HUES64 (cell line): ENCODE measurements around the gene NUCB1.

Source experiments
- H3K27ac ChIP-seq: 2 replicates; pipeline ENCODE4 v1.7.0; 2013; ENCODE audit warnings: low read depth, low read length, inconsistent platforms
- H3K27me3 ChIP-seq: 2 replicates; pipeline ENCODE4 v1.6.1; 2013; ENCODE audit warnings: mild to moderate bottlenecking, low read length; ENCODE audit not compliant: insufficient read depth
- H3K36me3 ChIP-seq: 2 replicates; pipeline ENCODE4 v1.6.1; 2013; ENCODE audit warnings: mild to moderate bottlenecking, low read length; ENCODE audit not compliant: insufficient read depth
- H3K4me1 ChIP-seq: 2 replicates; pipeline ENCODE4 v1.6.1; 2013; ENCODE audit warnings: mild to moderate bottlenecking, low read length, moderate library complexity; ENCODE audit not compliant: insufficient read depth
- H3K4me3 ChIP-seq: 2 replicates; pipeline ENCODE4 v1.5.1; 2013; ENCODE audit warnings: mild to moderate bottlenecking, low read length, moderate library complexity
- H3K9ac ChIP-seq: 2 replicates; pipeline ENCODE4 v1.6.1; 2013; ENCODE audit warnings: mild to moderate bottlenecking, low read depth, low read length
- H3K9me3 ChIP-seq: 2 replicates; pipeline ENCODE4 v1.6.1; 2013; ENCODE audit warnings: low read depth, low read length; ENCODE audit not compliant: insufficient read depth
- WGBS: fragments of 150-250, 120-280 bp; methylation state at CpG from one replicate; pipeline ENCODE4 v1.1.7; 2013; ENCODE audit warnings: missing lambda C conversion rate; 5-methylcytosine and 5-hydroxymethylcytosine counted together

NUCB1 gene

DNA sequence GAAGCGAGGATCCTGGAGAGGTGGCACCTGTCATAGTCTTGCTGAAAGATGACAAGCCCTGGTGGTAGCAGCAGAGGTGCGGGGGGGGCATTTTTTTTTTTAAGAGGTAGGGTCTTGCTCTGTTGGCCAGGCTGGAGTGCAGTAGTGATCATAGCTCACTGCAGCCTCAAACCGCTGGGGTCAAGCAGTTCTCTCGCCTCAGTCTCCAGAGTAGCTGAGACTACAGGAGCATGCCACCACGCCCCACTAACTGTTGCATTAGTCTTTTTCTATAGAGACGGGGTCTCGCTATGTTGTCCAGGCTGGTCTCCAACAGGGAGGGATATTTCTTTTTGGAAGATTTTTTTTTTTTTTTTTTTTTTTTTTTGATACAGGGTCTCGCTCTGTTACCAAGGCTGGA is 57.9 kb downstream of the NUCB1 start:
- 96% methylated on average over 8 of the region's 8 CpGs for WGBS
- Histone ChIP-seq H3K4me1 (no peaks in the 10 kb centered on the region; the same call in none of the 2 replicates), H3K4me3 (no peak overlapping the region), H3K9ac (no peak overlapping the region), H3K36me3 (peaks cover 43% of the 10 kb centered on the region), H3K27me3 (no peaks in the 10 kb centered on the region), H3K9me3 (no peaks in the 10 kb centered on the region), H3K27ac (no peak overlapping the region)

DNA sequence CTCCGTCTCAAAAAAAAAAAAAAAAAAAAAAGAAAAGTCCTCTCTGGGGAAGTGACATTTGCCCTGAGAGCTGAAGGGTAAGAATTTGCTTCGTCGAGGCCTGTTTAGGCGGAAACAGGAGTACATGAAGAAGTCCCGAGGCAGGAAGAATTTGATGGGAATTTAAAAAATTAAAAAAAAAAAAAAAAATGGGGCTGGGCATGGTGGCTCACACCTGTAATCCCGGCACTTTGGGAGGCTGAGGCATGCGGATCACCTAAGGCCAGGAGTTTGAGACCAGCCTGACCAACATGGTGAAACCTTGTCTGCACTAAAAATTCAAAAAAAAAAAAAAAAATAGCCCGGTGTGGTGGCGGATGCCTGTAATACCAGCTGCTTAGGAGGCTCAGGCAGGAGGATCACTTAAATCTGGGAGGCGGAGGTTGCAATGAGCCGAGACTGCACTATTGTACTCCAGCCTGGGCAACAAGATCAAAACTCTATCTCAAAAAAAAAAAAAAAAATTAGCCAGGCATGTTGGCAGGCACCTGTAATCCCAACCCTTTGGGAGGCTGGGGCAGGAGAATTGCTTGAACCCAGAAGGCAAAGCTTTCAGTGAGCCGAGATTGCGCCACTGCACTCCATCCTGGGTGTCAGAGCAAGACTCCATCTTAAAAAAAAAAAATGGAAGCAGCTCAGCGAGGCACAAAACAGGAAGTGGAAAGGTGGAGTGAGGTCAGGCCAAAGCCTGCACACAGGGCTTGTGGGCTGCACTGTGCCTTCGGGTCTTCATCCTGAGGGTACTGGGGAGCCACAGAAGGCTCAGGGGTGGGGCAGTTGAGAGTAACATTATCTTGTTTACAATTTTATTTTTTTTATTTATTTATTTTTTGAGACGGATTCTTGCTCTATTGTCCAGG is 59.5 kb downstream of the NUCB1 start:
- Histone ChIP-seq H3K27ac (no peak overlapping the region), H3K27me3 (no peaks in the 10 kb centered on the region), H3K9me3 (no peaks in the 10 kb centered on the region), H3K36me3 (peaks cover 43% of the 10 kb centered on the region), H3K4me1 (peaks cover 15% of the 10 kb centered on the region), H3K4me3 (no peak overlapping the region), H3K9ac (no peak overlapping the region)
- WGBS = 89% methylated on average over 16 of the region's 16 CpGs

DNA sequence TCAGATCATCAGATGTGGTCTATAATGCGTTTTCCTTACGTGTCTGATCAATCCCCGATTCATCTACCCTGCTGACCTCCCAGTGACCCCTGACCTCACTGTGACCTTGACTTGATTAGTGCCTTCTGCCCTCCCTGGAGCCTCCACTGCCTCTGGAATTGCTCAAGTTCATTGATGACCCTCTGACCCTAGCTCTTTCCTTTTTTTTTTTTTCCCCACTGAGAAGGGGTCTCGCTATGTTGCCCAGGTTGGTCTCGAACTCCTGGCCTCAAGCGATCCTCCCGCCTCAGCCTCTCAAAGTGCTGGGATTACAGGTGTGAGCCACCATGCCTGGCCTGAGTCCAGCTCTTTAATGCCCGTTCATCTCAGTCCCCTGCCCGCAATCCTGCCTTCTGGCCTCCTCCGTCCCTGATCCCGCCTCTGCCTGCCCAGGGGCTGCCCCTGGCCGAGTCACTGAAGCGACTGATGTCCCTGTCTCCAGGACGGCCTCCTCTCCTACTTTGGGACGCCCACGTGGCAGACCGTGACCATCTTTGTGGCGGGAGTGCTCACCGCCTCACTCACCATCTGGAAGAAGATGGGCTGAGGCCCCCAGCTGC is 61.0 kb downstream of the NUCB1 start:
- Histone ChIP-seq H3K27me3 (no peaks in the 10 kb centered on the region), H3K4me1 (peaks cover 16% of the 10 kb centered on the region), H3K27ac (no peak overlapping the region), H3K9ac (no peak overlapping the region), H3K9me3 (no peaks in the 10 kb centered on the region), H3K4me3 (no peak overlapping the region), H3K36me3 (peaks cover 41% of the 10 kb centered on the region)
- WGBS = 93% methylated on average over 19 of the region's 19 CpGs

DNA sequence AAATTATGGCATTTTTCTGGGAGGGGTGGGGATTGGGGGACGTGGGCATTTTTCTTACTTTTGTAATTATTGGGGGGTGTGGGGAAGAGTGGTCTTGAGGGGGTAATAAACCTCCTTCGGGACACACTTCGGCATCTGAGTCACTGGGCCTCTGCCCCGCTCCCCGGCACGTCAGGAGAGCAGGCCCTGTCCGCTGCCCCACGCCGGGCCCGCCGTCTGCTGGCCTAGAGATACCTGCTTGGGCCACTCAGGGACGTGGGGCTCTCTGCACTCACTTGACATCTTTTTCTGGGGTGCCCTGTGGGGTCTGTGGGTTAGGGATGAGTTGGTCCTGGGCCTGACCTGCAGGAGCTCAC is 61.5 kb downstream of the NUCB1 start:
- no peak overlapping the region for H3K9ac ChIP-seq
- peaks cover 42% of the 10 kb centered on the region for H3K36me3 ChIP-seq
- H3K4me3 ChIP-seq = no peak overlapping the region
- H3K9me3 ChIP-seq = no peaks in the 10 kb centered on the region
- peaks cover 16% of the 10 kb centered on the region for H3K4me1 ChIP-seq
- no peaks in the 10 kb centered on the region for H3K27me3 ChIP-seq
- H3K27ac ChIP-seq = 0 out of 2 replicates have a peak overlapping the region, but pooled peaks have one; percentile 5
- 78% methylated on average over 12 of the region's 12 CpGs for WGBS

DNA sequence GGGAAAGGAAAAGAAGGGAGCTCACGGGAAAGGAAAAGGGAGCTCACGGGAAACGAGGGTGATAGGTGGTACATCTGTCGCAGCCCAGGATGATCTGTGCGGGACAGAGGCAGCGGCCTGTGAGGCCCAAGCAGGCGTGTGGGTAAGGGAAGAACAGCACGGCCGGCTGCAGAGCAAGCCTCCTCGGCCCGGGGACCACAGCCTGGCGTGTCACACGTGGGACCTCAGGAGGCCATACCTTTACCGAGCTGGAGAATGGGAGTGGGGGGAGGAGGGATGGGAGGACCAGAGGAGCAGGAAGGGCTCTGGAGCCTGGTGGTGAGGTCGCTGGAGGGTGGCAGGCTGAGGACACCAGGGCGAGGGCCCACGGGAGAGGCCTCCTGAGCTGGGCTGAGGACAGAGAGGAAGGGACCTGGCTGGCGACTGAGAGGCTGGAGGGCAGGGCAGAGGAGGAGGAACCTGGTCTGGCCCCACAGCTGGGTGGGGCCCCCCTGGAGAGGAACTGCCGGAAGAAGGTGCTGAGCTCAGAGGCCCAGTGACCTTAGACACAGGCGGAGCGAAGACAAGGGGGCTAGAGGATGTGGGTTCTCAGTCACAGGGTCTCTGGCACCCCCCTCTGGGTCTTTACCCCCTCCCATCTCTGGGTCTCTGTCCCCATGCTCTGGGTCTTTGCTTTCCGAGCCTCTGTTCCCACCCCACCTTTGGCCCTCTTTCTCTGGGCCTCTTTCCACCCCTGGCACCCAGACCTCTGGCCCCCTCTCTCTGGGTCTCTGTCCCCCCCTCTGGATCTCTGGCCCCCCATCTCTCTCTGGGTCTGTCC is 62.1 kb downstream of the NUCB1 start:
- Histone ChIP-seq H3K36me3 (peaks cover 41% of the 10 kb centered on the region), H3K27me3 (no peaks in the 10 kb centered on the region), H3K27ac (peak overlapping the region; percentile 61), H3K4me3 (no peak overlapping the region), H3K9me3 (no peaks in the 10 kb centered on the region), H3K4me1 (peaks cover 19% of the 10 kb centered on the region), H3K9ac (0 out of 2 replicates have a peak overlapping the region, but pooled peaks have one; percentile 25)
- 61% methylated on average over 20 of the region's 22 CpGs for WGBS

DNA sequence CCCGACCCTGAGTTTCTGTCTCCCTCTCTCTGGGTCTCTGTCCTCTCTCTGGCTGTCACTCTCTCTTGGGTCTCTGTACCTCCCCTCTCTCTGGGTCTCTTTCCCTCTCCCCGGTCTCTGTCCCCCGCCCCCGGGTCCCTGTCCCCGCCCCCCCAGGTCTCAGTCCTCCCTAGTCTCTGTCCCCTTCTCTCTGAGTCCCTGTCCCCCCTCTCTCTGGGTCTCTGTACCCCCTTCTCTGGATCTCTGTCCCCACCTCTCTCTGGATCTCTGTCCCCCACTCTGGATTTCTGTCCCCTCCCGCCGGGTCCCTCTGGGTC is 62.7 kb downstream of the NUCB1 start:
- peak overlapping the region; percentile 61; the same call in 1 of the 2 replicates for H3K27ac ChIP-seq
- H3K9me3 ChIP-seq = no peaks in the 10 kb centered on the region
- H3K4me3 ChIP-seq = no peak overlapping the region
- WGBS = 54% methylated on average over 5 of the region's 7 CpGs
- H3K4me1 ChIP-seq = peaks cover 19% of the 10 kb centered on the region
- H3K9ac ChIP-seq = no peak overlapping the region
- no peaks in the 10 kb centered on the region for H3K27me3 ChIP-seq
- peaks cover 36% of the 10 kb centered on the region for H3K36me3 ChIP-seq

DNA sequence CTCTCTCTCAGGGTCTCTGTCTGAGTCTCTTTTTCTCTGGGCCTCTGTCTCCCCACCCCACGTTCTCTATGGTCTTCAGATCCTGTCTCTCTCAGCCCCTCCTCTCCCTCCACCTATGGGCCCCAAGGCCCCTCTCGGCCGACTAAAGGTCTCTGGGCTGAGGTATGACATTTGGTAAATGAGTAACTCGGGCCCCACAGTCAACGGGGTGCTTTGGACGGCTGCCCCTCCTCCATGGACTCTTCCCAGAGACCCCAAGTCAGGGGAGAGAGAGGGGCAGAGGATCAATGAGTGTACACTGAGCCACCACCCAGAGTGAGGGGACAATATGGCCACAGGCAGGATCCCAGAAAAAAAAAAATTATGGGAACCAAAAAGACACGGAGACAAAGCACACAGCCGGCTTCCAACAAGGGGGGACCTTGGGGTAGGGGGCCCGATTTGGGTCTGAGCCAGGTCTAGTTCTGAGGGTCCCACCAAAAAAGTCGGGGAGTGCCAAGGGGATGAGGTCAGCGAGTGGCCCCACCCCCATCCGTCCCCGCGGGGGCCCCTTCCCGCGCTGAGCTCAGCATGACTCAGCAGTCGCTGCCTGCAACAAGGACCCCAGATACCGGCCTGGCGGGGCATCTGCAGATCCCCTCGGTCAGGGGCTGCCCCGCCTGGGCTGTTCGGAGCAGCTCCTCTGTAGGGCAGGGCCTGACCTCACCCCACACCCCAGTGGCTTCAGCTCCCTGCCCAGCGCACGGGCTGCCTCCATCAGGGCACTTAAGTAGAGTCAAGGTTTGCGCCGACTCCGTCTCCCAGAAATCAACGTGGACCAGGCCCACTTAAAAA is 63.5 kb downstream of the NUCB1 start:
- H3K9me3 ChIP-seq = no peaks in the 10 kb centered on the region
- H3K4me1 ChIP-seq = peaks cover 19% of the 10 kb centered on the region
- WGBS = 8% methylated on average over 28 of the region's 28 CpGs
- peak overlapping the region; percentile 61 for H3K4me3 ChIP-seq
- H3K9ac ChIP-seq = peak overlapping the region; percentile 92
- H3K27ac ChIP-seq = peak overlapping the region; percentile 91
- H3K36me3 ChIP-seq = peaks cover 36% of the 10 kb centered on the region
- H3K27me3 ChIP-seq = no peaks in the 10 kb centered on the region

DNA sequence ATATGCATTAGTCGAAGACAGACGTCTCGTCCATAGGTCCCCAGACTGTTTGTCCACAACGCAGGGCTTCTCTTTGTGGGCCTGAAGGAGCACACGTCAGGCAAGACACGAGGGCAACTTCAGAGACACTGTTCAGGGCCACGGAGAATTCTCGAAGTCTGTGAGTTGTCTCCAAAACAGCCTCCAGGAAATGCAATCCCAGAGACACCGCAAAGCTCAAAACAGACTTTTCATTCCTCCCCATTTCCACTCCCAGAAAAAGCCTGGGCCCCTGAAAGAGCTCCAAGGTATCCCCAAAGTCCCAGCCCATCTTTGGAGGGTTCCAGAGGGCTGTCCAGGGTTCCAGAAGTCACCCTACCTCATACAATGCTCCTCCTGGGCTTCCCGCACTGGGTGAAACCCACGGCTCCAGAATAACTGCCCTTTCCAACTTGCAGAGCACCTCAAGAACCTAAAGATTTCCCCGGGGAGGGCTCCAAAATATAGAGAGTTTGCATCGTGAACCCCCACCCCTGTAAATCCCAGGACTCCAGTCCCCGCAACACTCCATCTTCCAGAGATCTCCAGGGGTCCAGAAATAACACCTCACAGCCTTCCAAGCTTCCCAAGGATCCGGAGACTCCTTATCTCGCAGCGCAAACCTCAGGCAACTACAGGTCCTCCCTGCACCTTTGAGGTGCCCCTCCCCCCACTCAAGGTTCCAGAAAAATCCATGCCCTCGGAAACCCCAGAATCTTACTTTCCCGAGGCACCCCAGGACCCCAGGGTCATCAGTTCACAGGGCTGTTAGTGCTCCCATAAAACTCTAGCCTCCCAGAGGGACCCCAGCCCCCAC is 64.3 kb downstream of the NUCB1 start:
- H3K27ac ChIP-seq = peak overlapping the region; percentile 91
- WGBS = 23% methylated on average over 19 of the region's 19 CpGs
- peaks cover 19% of the 10 kb centered on the region for H3K4me1 ChIP-seq
- H3K9ac ChIP-seq = peak overlapping the region; percentile 92
- peaks cover 39% of the 10 kb centered on the region for H3K36me3 ChIP-seq
- peak overlapping the region; percentile 61 for H3K4me3 ChIP-seq
- no peaks in the 10 kb centered on the region for H3K9me3 ChIP-seq
- no peaks in the 10 kb centered on the region for H3K27me3 ChIP-seq

DNA sequence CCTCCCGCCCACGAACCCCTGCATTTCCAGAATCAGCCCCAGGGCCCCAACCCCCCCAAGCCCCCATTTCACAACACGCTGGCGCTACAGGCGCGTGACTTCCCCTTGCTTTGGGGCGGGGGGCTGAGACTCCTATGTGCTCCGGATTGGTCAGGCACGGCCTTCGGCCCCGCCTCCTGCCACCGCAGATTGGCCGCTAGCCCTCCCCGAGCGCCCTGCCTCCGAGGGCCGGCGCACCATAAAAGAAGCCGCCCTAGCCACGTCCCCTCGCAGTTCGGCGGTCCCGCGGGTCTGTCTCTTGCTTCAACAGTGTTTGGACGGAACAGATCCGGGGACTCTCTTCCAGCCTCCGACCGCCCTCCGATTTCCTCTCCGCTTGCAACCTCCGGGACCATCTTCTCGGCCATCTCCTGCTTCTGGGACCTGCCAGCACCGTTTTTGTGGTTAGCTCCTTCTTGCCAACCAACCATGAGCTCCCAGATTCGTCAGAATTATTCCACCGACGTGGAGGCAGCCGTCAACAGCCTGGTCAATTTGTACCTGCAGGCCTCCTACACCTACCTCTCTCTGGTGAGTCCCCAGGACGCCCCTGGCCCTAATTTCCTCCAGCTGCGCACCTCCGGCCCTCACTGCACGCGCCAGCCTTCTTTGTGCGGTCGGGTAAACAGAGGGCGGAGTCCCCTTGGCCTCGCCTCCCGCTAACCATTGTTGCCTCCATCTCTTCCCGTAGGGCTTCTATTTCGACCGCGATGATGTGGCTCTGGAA is 65.1 kb downstream of the NUCB1 start, which contains the start of gene FTL:
Gene FTL, plus strand, starts transcription at position 270 of the 766 bp plus-strand sequence. Its CDS starts 199 bp downstream, at position 469.
- Histone ChIP-seq H3K9ac (peak within 1 kb of the TSS; percentile 92), H3K9me3 (no peaks in the 10 kb centered on the region), H3K27ac (peak within 1 kb of the TSS; percentile 91), H3K36me3 (peaks cover 42% of the 10 kb centered on the region), H3K4me3 (peak within 1 kb of the TSS; percentile 77), H3K4me1 (peaks cover 19% of the 10 kb centered on the region), H3K27me3 (no peaks in the 10 kb centered on the region)
- under 1% methylated on average over 50 of the region's 52 CpGs for WGBS
